Immature natural killer cell (primary cell): ENCODE results near the gene TNS1. TPM values are rescaled to one million over a fixed set of nuclear protein-coding genes. Genes with fewer than 3 reads are reported as not detected.

Experiments used
- DNase-seq, 3 donors: peaks; one replicate each; pipeline ENCODE4 v3.0.0; 2022; ENCODE audit warnings: mixed read lengths in 1 of 3
- H3K27ac Mint-ChIP-seq, 6 donors: one replicate each; pipeline ENCODE4 v1.8.0; 2020; ENCODE audit warnings: mixed read lengths in 6 of 6, mild to moderate bottlenecking in 5 of 6, inconsistent platforms in 4 of 6, moderate library complexity in 3 of 6
- H3K27me3 Mint-ChIP-seq, 3 donors: one replicate each; pipeline ENCODE4 v1.8.0; 2020 to 2021; ENCODE audit warnings: low read depth in 3 of 3, mild to moderate bottlenecking in 3 of 3, mixed read lengths in 3 of 3, moderate library complexity in 3 of 3, inconsistent platforms in 1 of 3
- H3K36me3 Mint-ChIP-seq, 3 donors: one replicate each; pipeline ENCODE4 v1.8.0; 2020; ENCODE audit warnings: mixed read lengths in 3 of 3, inconsistent platforms in 2 of 3, mild to moderate bottlenecking in 2 of 3
- H3K4me1 Mint-ChIP-seq, 2 donors: one replicate each; pipeline ENCODE4 v1.8.0; 2020; ENCODE audit warnings: inconsistent platforms in 2 of 2, mild to moderate bottlenecking in 2 of 2, mixed read lengths in 2 of 2, moderate library complexity in 1 of 2
- H3K4me3 Mint-ChIP-seq, 5 donors: one replicate each; pipeline ENCODE4 v1.8.0; 2020; ENCODE audit warnings: mild to moderate bottlenecking in 5 of 5, mixed read lengths in 5 of 5, inconsistent platforms in 3 of 5, moderate library complexity in 3 of 5
- H3K9me3 Mint-ChIP-seq, 6 donors: one replicate each; pipeline ENCODE4 v1.8.0; 2020; ENCODE audit warnings: mild to moderate bottlenecking in 6 of 6, mixed read lengths in 6 of 6, inconsistent platforms in 4 of 6, moderate library complexity in 3 of 6
- polyA plus RNA-seq, 3 donors: library from polyadenylated mRNA; unstranded; fragments of 300-500 nt; fragmentation: Illumina TruSeq; gene quantifications; one replicate each; pipeline ENCODE4 v1.2.3, GENCODE V29; 2021

The TNS1 gene
- polyA plus RNA-seq, 3 donors from 2014 or later: 0.40 TPM; not detected in 2

DNA sequence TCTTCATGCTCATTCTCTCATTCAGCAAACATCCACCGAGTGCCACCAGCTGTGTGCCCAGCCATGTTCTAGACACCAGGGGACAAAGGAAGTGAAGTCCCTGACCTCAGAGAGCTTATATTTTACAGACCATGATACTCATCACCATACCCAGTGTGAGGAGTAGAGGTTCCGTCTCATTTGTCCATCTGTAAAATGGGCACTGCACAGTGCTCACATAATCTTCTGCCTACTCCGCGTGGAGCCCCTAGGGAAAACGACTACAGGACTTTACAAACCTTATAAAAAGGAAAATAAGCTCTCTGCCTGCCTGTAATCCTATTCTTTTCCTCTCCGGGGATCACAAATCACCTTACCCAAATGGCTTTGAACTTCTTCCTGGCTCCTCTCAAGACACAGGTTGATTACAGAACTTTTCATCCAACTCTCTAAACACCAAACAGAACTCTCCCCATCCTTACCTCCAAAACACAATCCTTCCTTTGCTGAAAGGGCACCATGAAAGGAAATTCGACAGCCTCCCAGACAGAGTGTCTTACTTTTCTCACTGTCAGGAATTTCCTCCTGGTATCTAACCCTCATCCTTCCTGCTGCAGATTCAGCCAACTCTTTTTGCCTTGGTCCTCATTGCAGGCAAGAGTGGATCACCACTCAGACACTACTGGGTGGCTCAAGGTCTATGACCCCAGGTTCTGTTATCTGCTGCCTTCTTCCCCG, 99.5 kb downstream of the TNS1 start:
- Mint-ChIP-seq H3K27ac (no peak overlapping the region), H3K4me1 (peaks cover 0 to 5% of the 10 kb centered on the region in 2 donors), H3K36me3 (no peaks in the 10 kb centered on the region), H3K27me3 (peaks cover 6 to 14% (median 11%) of the 10 kb centered on the region in 3 donors), H3K4me3 (no peak overlapping the region), H3K9me3 (no peaks in the 10 kb centered on the region)
- no peak for DNase-seq

DNA sequence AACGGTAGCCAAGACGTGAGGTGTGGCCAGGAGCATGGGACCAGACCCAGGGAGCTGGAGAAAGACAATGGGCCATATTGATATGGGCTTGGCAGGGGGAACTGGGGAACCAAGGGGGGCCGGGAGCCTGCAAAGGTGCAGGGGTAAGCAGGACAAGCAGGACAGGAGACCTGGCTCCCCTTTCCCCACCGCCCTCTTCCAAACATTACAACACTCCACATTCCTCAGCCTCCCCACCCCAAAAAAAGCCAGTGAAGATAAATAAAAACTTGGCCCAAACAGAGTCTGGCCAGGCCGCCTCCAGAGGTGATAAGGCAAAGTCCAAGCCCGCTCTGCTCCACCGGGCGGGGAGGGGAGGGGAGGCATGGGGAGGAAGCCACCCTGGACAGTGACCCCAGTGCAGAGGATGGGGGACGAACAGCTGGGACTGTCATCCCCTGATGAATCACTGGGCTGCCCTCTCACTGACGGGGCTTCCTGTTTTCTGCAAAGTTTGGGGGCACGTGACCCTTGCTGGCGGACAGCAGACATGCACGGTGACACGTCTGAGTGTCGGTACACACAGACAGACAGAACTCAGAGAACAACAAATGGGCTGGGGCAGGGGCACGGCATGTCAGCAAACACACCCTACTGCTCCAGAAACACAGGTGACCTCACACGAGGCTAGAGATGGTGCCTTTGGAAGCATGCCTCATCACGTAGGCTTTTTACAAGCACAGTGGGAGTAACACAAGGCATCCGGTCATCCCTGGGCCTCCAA, 100.2 kb downstream of the TNS1 start:
- Mint-ChIP-seq H3K27me3 (peaks cover 6 to 12% (median 8%) of the 10 kb centered on the region in 3 donors), H3K36me3 (no peaks in the 10 kb centered on the region), H3K4me3 (no peak overlapping the region), H3K9me3 (no peaks in the 10 kb centered on the region), H3K27ac (no peak overlapping the region), H3K4me1 (peaks cover 0 to 5% of the 10 kb centered on the region in 2 donors)
- no peak for DNase-seq

DNA sequence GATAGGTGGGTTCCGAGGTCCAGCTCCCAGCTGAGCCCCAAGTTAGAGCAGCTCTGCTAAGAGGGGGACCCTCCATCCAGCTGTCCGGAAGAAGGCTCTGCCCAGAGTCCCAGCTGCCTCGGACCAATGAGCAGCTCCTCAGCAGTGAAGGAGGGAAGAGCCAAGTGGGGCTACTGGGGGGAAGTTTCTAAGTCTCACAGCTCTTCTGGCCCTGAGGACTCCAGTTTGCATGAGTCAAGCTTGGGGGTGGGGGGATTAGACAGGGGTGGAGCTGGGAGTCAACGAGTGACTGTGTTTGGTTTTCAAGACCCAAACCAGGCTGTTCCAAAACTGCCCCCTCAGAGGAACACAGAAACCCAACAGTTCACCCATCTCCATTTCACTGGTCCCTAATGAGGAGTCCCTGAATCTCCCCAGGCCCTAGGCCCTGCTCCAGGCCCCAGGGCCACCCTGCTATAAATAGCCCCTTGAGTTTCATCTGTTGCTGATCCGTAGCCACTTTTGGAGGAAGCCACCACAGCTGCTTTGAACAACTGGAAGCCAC, 100.9 kb downstream of the TNS1 start:
- H3K9me3 Mint-ChIP-seq: no peaks in the 10 kb centered on the region
- H3K27ac Mint-ChIP-seq: no peak overlapping the region
- DNase-seq: no peak
- H3K4me1 Mint-ChIP-seq: peaks cover 0 to 5% of the 10 kb centered on the region in 2 donors
- H3K4me3 Mint-ChIP-seq: no peak overlapping the region
- peaks cover 1 to 12% (median 3%) of the 10 kb centered on the region in 3 donors for H3K27me3 Mint-ChIP-seq
- no peaks in the 10 kb centered on the region for H3K36me3 Mint-ChIP-seq

DNA sequence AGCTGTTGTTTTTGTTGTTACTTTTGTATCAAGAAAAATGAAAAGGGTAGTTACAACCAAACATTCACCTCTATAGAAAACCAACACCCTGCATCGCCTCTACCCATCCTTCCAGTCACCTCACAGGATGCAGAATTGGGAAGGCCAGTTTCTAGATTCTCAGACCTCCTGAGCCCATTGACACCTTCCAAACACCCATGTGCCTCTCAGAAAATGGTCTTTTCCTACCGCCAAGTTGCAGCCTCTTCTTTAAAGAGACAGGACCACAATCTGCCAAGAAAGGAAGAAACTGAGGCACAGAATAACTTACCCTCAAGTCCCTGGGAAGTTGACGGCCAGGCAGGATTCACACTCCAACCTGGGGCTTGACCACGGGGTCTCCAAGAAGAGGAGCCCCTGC, 101.4 kb downstream of the TNS1 start:
- Mint-ChIP-seq H3K9me3 (no peaks in the 10 kb centered on the region), H3K4me1 (peaks cover 0 to 4% of the 10 kb centered on the region in 2 donors), H3K4me3 (no peak overlapping the region), H3K36me3 (no peaks in the 10 kb centered on the region), H3K27me3 (peaks cover 1 to 12% (median 2%) of the 10 kb centered on the region in 3 donors), H3K27ac (no peak overlapping the region)
- no peak for DNase-seq

DNA sequence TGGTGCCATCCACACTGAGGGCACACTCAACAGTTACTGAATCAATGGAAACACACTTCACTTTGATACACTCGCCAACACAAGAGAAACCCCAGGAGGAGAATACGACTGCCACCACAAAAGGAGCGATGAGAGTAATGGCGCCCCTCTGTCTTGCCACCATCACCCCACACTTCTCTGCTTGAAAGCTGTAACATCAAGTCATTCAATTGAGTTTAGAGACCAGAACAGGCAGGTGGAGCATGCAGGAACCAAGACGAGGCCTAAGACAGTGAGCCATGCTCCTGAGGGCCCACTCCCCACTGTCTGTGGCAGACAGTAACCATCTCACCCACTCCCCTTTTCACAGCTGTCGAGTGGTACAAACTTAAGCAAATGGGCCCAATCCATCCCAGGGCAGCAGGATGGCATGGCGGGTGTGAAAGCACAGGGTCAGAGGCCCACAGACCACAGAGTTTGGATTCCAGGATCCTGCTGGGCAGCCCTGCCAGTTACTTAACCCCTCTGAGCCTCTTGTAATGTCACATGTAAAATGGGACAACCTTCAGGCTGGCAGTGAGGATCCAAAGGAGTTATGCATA, 101.9 kb downstream of the TNS1 start:
- H3K9me3 Mint-ChIP-seq: no peaks in the 10 kb centered on the region
- no peak overlapping the region for H3K4me3 Mint-ChIP-seq
- no peaks in the 10 kb centered on the region for H3K36me3 Mint-ChIP-seq
- no peak overlapping the region for H3K27ac Mint-ChIP-seq
- peaks cover 1 to 12% (median 2%) of the 10 kb centered on the region in 3 donors for H3K27me3 Mint-ChIP-seq
- DNase-seq: no peak
- H3K4me1 Mint-ChIP-seq: peaks cover 0 to 2% of the 10 kb centered on the region in 2 donors

DNA sequence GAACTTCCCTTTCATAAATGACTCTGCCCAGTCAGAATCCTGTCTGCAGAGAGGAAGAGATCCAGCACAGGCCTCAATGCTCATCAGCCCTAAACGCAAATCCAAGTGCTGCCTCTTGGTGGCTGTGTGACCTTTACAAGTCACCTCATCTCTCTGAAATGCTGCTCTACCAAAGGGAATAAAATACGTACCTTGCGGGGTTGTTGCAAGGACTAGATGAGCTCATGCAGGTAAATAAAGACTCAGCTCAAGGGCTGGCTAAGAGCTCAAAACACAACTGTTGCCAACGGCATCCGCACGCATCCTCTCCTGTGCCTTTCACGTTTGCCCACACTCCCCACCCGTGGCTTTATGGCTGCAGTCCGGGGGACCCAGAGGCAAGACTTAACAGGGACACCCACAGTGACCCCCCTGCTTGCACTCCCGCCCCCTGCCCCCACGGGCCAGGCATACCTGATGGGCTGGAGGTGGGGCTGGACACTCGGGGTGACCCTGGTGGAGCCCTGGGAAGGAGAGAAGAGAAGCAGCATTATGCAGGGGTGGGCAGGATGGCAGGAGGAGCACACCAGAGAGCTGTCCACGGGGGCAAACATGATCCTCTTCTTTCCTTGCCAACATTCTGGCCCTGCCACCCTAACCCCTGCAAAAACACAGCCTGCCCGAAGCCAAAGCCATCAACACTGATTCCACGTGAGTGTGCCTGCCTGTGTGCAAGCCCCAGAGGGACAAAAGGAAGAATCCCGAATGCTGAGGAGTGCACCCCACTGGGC, 102.6 kb downstream of the TNS1 start:
- Mint-ChIP-seq H3K4me1 (no peaks in the 10 kb centered on the region), H3K27ac (no peak overlapping the region), H3K9me3 (no peaks in the 10 kb centered on the region), H3K27me3 (peaks cover 1 to 12% (median 2%) of the 10 kb centered on the region in 3 donors), H3K4me3 (no peak overlapping the region), H3K36me3 (no peaks in the 10 kb centered on the region)
- no peak for DNase-seq

DNA sequence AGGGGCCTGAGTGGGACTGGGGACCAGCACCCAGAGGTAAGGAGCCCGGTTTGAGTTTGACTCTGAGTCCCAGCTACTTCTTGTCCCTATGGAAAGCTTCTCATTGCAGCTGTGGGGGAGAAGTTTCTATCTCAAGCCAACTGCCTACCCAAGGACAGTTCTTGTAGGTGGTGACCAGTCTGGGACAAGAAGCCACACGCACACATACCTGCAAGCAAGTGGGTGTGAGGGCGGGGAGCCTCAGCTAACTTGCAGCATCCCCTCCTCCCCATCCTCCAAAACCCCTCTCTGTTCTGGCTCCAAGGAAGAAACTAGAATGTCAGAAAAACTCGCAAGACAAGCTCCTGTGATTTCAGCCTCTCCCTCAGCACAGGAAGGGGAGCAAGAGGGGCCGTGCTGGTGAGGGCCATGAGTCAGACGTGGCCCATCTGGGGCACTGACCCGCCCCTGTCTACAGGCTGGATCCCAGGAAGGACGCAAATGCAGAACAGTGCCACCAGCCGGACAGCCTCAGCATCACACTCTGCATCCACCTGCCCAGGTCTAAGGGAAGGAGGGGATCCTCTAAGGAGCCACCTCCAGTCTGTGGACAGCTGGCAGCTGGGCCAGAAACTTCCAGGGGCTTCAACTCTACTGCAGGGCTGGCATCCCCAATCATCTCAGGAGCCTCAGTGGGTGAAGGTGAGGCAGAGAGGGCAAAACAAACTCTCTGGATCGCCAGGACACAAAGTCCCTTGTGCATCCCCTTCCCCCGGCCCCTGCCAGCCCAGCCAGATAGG, 103.4 kb downstream of the TNS1 start:
- DNase-seq: no peak
- peaks cover 1 to 8% (median 2%) of the 10 kb centered on the region in 3 donors for H3K27me3 Mint-ChIP-seq
- H3K9me3 Mint-ChIP-seq: no peaks in the 10 kb centered on the region

DNA sequence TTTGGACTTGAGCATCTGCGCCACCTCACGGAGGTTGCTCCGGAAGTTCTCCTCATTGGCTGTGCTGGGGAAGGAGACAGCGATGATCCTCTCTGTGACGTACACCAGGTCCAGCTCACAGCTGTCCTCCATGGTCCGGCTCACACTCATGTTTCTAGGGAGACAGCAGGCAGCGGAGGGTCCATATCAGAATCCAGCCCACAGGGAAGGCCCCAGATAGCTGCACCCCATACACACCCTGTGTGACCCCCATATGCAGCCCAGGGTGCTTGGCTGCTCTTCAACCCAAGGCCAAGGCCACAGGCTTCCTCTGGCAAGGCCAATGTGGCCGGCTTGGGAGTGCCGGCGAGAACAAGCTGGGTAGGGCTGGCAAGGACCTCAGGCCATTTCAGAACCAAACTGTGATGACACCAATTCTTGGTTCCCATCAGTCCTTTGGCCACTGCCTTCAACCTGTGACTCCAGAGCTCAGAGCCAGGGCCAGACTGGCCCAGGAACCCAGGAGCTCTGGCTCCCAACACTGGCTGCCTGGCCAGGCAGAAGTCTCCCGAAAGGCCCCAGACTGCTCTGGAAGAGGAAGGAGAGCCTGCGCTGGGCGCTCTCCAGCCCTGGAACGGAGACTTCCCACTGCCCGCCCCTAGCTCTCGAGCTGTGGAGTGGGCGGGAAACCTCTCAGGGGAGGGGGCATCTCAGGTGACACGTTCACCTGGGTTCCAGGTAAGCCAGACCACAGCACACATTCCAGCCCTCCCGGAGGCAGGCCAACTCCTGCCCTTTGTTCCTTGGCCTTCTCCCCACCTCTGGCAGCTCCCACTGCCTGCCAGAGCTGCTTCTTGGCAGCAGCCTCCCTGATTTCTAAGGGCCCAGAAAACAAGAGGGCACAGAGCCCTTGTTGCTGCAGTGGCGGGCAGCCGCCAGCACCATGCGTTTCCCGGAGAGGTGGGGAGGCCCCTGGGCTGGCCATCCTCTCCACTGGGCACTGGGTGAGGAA, 104.7 kb downstream of the TNS1 start:
- no peaks in the 10 kb centered on the region for H3K36me3 Mint-ChIP-seq
- no peaks in the 10 kb centered on the region for H3K4me1 Mint-ChIP-seq
- H3K27ac Mint-ChIP-seq: no peak overlapping the region
- peaks cover 0 to 5% (median 1%) of the 10 kb centered on the region in 3 donors for H3K27me3 Mint-ChIP-seq
- no peaks in the 10 kb centered on the region for H3K9me3 Mint-ChIP-seq
- no peak for DNase-seq
- no peak overlapping the region for H3K4me3 Mint-ChIP-seq

More for the DNA sequence above, 103.4 kb downstream of the TNS1 start:
- no peak overlapping the region for H3K27ac Mint-ChIP-seq
- no peak overlapping the region for H3K4me3 Mint-ChIP-seq
- H3K36me3 Mint-ChIP-seq: no peaks in the 10 kb centered on the region
- no peaks in the 10 kb centered on the region for H3K4me1 Mint-ChIP-seq

DNA sequence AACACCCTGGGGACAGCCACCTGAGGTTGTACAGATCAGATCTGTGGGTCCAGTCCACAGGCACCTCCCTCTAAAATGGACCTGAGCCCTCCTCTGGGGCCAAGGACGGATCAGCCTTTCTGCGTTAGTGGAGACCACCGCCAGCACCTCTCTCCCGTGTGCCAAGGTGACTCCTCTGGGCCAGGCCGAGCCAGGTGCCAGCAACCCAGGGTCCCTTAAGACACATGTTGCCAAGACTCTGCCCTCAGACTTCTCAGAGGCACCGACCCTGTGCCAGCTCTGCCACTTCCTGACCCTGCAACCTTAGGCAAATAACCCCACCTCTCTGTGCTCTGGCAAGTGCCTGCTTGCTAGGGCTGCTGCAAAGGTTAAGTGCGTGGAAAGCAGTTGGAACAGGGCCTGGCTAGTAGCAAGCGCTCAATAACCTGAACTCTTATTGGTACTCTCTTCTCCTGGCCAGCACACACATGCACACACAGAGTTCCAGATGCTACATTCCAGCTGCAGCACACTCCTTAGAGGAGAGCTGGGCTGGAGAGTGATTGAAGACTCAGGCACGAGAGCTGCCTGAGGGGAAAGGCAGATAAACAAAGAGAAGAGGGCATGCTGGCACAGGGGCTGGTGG, 105.6 kb downstream of the TNS1 start:
- H3K4me3 Mint-ChIP-seq: no peak overlapping the region
- no peak for DNase-seq
- peaks cover 0 to 5% (median 1%) of the 10 kb centered on the region in 3 donors for H3K27me3 Mint-ChIP-seq
- H3K9me3 Mint-ChIP-seq: no peaks in the 10 kb centered on the region
- H3K4me1 Mint-ChIP-seq: no peaks in the 10 kb centered on the region
- H3K27ac Mint-ChIP-seq: no peak overlapping the region
- no peaks in the 10 kb centered on the region for H3K36me3 Mint-ChIP-seq

DNA sequence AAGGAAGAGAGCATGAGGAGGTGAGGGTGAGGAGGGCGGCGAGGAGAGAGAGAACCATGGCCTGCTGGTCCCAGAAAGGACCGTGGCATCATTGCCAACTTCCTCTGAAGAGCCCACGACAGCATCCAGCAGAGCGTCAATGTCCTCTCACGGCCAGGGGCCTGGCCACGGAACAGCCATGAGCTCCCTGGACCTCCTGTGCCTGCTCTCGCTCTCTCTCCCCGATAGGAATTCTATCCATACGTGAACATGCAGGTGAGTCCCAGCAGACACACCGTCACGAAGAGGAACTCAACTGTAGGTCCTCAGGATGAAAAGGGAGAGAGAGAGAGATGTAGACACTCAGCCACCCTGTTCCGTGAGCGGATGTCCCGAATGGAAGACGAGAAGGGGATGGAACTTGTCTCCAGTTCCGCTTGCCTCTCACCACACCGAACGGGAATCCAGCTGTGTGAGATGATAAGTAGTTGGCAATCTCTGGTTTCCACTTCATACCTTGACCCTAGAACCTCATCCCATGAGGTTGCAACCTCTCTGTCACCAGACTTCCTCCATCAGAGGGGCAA, 107.6 kb downstream of the TNS1 start:
- H3K36me3 Mint-ChIP-seq: no peaks in the 10 kb centered on the region
- no peak overlapping the region for H3K4me3 Mint-ChIP-seq
- no peak for DNase-seq

DNA sequence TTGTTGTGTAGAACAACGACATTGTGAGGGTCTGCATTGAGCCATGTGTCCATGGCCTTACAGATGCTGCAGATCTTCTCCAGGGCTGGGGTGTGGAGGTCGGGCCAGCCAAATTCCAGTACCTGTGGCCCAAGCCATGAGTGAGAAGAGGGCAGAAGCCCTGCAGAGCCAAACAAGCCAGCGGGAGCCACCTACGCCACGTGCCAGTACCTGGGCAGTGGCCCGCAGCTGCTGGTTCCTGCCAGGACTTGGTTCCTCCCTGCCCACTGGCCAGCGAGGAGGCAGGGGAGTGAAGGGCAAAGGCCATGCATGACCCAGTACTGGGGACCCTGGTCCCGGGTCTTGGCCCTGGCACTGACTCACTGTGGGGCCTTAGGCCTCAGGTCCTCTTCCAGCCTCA, 109.4 kb downstream of the TNS1 start:
- DNase-seq: no peak
- Mint-ChIP-seq H3K36me3 (peaks cover 0 to 3% (median 0%) of the 10 kb centered on the region in 3 donors), H3K4me1 (no peaks in the 10 kb centered on the region), H3K4me3 (no peak overlapping the region), H3K27me3 (peaks cover 0 to 4% (median 0%) of the 10 kb centered on the region in 3 donors), H3K27ac (no peak overlapping the region), H3K9me3 (no peaks in the 10 kb centered on the region)

More for the DNA sequence above, 107.6 kb downstream of the TNS1 start:
- Mint-ChIP-seq H3K9me3 (no peaks in the 10 kb centered on the region), H3K27ac (no peak overlapping the region), H3K27me3 (peaks cover 0 to 5% (median 1%) of the 10 kb centered on the region in 3 donors), H3K4me1 (no peaks in the 10 kb centered on the region)
